Measurements from ENCODE around the gene FERMT1. TPM values are rescaled to one million over a fixed set of nuclear protein-coding genes. Genes with fewer than 3 reads are reported as not detected.

FERMT1 gene
- total RNA-seq, 1 experiment from 2014 or later: 1.3 TPM

- no peak for DNase-seq (ENCODE audit: low spot score)
- peaks cover 25% of the 10 kb centered on the region for H3K27me3 ChIP-seq (replicated peaks; ENCODE audit: insufficient read depth, low read depth, low read length, poor library complexity)
- no peak overlapping the region for H3K27ac ChIP-seq (ENCODE audit: low read depth, low read length, poor library complexity, severe bottlenecking)
- intact Hi-C loops (cut with micrococcal nuclease; ENCODE audit: unreplicated experiment): no loop called here
- TF ChIP-seq CTCF (conservative IDR thresholded peaks at IDR 0.05; ENCODE audit: low read depth, low read length): no peak
- TF ChIP-seq EZH2 (IDR thresholded peaks at IDR 0.05; ENCODE audit: borderline replicate concordance, low read depth, low read length, poor library complexity, severe bottlenecking): no peak
- no peak overlapping the region for H3K4me3 ChIP-seq (ENCODE audit: low read depth, low read length, poor library complexity, severe bottlenecking)
- CTCF ChIA-PET: interaction anchor here (0.6 kb wide), 1 partner anchor 449 kb away, joined by 7 read pairs; no protein-coding TSS in a partner anchor
- POLR2A ChIA-PET (ENCODE audit: low non-redundant PET): interaction anchor here (0.6 kb wide), 1 partner anchor 100 kb away, joined by 13 read pairs; no protein-coding TSS in a partner anchor
- H3K36me3 ChIP-seq (ENCODE audit: insufficient read depth, low read length, poor library complexity, severe bottlenecking): no peaks in the 10 kb centered on the region
- no peaks in the 10 kb centered on the region for H3K4me1 ChIP-seq (ENCODE audit: insufficient read depth, low read length, poor library complexity, severe bottlenecking)
- H3K9me3 ChIP-seq (ENCODE audit: low read depth, low read length, poor library complexity, severe bottlenecking): no peaks in the 10 kb centered on the region
- BruUV-seq (replicated peaks): no TSS peak
These were observed 69.6 kb downstream of the FERMT1 start for GRCh38 chr20:6053064-6053775.

- H3K4me3 ChIP-seq (ENCODE audit: low read depth, low read length, poor library complexity, severe bottlenecking): no peak overlapping the region
- ChIA-PET POLR2A (ENCODE audit: low non-redundant PET) (no interaction called here), CTCF (no interaction called here)
- intact Hi-C loops (cut with micrococcal nuclease; ENCODE audit: unreplicated experiment): no loop called here
- H3K36me3 ChIP-seq (ENCODE audit: insufficient read depth, low read length, poor library complexity, severe bottlenecking): no peaks in the 10 kb centered on the region
- H3K9me3 ChIP-seq (ENCODE audit: low read depth, low read length, poor library complexity, severe bottlenecking): no peaks in the 10 kb centered on the region
- no peak for TF ChIP-seq CTCF (conservative IDR thresholded peaks at IDR 0.05; ENCODE audit: low read depth, low read length)
- no peak for TF ChIP-seq EZH2 (IDR thresholded peaks at IDR 0.05; ENCODE audit: borderline replicate concordance, low read depth, low read length, poor library complexity, severe bottlenecking)
- H3K27me3 ChIP-seq (replicated peaks; ENCODE audit: insufficient read depth, low read depth, low read length, poor library complexity): peaks cover 25% of the 10 kb centered on the region
- H3K27ac ChIP-seq (ENCODE audit: low read depth, low read length, poor library complexity, severe bottlenecking): no peak overlapping the region
- H3K4me1 ChIP-seq (ENCODE audit: insufficient read depth, low read length, poor library complexity, severe bottlenecking): no peaks in the 10 kb centered on the region
- BruUV-seq (replicated peaks): no TSS peak
- DNase-seq (ENCODE audit: low spot score): no peak
These were observed 71.3 kb downstream of the FERMT1 start for GRCh38 chr20:6051505-6051904.

GRCh38 chr20:6048391-6048790 lies 74.4 kb downstream of the FERMT1 start:
- Histone ChIP-seq H3K9me3 (ENCODE audit: low read depth, low read length, poor library complexity, severe bottlenecking) (no peaks in the 10 kb centered on the region), H3K27ac (ENCODE audit: low read depth, low read length, poor library complexity, severe bottlenecking) (no peak overlapping the region), H3K4me3 (ENCODE audit: low read depth, low read length, poor library complexity, severe bottlenecking) (no peak overlapping the region), H3K4me1 (ENCODE audit: insufficient read depth, low read length, poor library complexity, severe bottlenecking) (no peaks in the 10 kb centered on the region), H3K36me3 (ENCODE audit: insufficient read depth, low read length, poor library complexity, severe bottlenecking) (no peaks in the 10 kb centered on the region), H3K27me3 (replicated peaks; ENCODE audit: insufficient read depth, low read depth, low read length, poor library complexity) (peaks cover 24% of the 10 kb centered on the region)
- no peak for DNase-seq (ENCODE audit: low spot score)
- CTCF ChIA-PET: no interaction called here
- intact Hi-C loops (cut with micrococcal nuclease; ENCODE audit: unreplicated experiment): no loop called here
- TF ChIP-seq CTCF (conservative IDR thresholded peaks at IDR 0.05; ENCODE audit: low read depth, low read length): no peak
- TF ChIP-seq EZH2 (IDR thresholded peaks at IDR 0.05; ENCODE audit: borderline replicate concordance, low read depth, low read length, poor library complexity, severe bottlenecking): no peak
- POLR2A ChIA-PET (ENCODE audit: low non-redundant PET): no interaction called here
- BruUV-seq (replicated peaks): no TSS peak

Measured in A673 (cell line).